22Rv1 (cell line): ENCODE measurements around the gene SPAG8.

Experiments used
- CTCF ChIP-seq: fragments of 450-650 bp; IDR thresholded peaks from 2 replicates; pipeline ENCODE4 v1.5.1; 2017; ENCODE audit warnings: mild to moderate bottlenecking
- ZFX ChIP-seq: fragments of 450-650 bp; IDR thresholded peaks from 2 replicates; pipeline ENCODE4 v1.6.1; 2017; ENCODE audit warnings: antibody characterized with exemption, borderline replicate concordance

- TF ChIP-seq CTCF (peak; percentile 32), ZFX (no peak)
These were observed 2.2 kb upstream of the SPAG8 start for GRCh38 chr9:35814106-35814840.
